ENCODE data around the gene SLC6A20.

The SLC6A20 gene

GRCh38 chr3:45778761-45779201 is 17.6 kb downstream of the SLC6A20 start:
- Histone ChIP-seq H3K36me3 (no peaks in the 10 kb centered on the region), H3K9me3 (no peaks in the 10 kb centered on the region), H3K4me1 (no peaks in the 10 kb centered on the region), H3K27me3 (peaks cover 0 to 2% of the 10 kb centered on the region in 2 donors), H3K27ac (no peak overlapping the region), H3K4me3 (no peak overlapping the region)
- intact Hi-C loops (cut with DNase I; ENCODE audit: low total_unique reads) = no loop called here
- DNase-seq = no peak
- TF ChIP-seq CTCF (IDR thresholded peaks at IDR 0.05) = no peak

- H3K4me3 ChIP-seq = no peak overlapping the region
- no peak for TF ChIP-seq CTCF (IDR thresholded peaks at IDR 0.05)
- peaks cover 0 to 2% of the 10 kb centered on the region in 2 donors for H3K27me3 ChIP-seq
- H3K27ac ChIP-seq = no peak overlapping the region
- H3K36me3 ChIP-seq = no peaks in the 10 kb centered on the region
- no peaks in the 10 kb centered on the region for H3K4me1 ChIP-seq
- DNase-seq = no peak
- H3K9me3 ChIP-seq = no peaks in the 10 kb centered on the region
- intact Hi-C loops (cut with DNase I; ENCODE audit: low total_unique reads) = no loop called here
Measured at GRCh38 chr3:45777746-45778386, 18.5 kb downstream of the SLC6A20 start.

GRCh38 chr3:45777111-45777745 is 19.1 kb downstream of the SLC6A20 start:
- H3K9me3 ChIP-seq = no peaks in the 10 kb centered on the region
- no peak overlapping the region for H3K27ac ChIP-seq
- no peaks in the 10 kb centered on the region for H3K36me3 ChIP-seq
- H3K27me3 ChIP-seq = peaks cover 0 to 2% of the 10 kb centered on the region in 2 donors
- TF ChIP-seq CTCF (IDR thresholded peaks at IDR 0.05) = no peak
- no peaks in the 10 kb centered on the region for H3K4me1 ChIP-seq
- no peak overlapping the region for H3K4me3 ChIP-seq
- intact Hi-C loops (cut with DNase I; ENCODE audit: low total_unique reads) = no loop called here
- no peak for DNase-seq

GRCh38 chr3:45776611-45777010 is 19.7 kb downstream of the SLC6A20 start:
- Histone ChIP-seq H3K36me3 (no peaks in the 10 kb centered on the region), H3K4me1 (no peaks in the 10 kb centered on the region), H3K9me3 (no peaks in the 10 kb centered on the region), H3K27me3 (peaks cover 0 to 3% of the 10 kb centered on the region in 2 donors), H3K27ac (no peak overlapping the region), H3K4me3 (no peak overlapping the region)
- DNase-seq = no peak
- TF ChIP-seq CTCF (IDR thresholded peaks at IDR 0.05) = no peak
- intact Hi-C loops (cut with DNase I; ENCODE audit: low total_unique reads) = no loop called here

GRCh38 chr3:45776301-45776595 is 20.1 kb downstream of the SLC6A20 start:
- Histone ChIP-seq H3K27ac (no peak overlapping the region), H3K36me3 (no peaks in the 10 kb centered on the region), H3K4me1 (no peaks in the 10 kb centered on the region), H3K9me3 (no peaks in the 10 kb centered on the region), H3K27me3 (peaks cover 0 to 7% of the 10 kb centered on the region in 2 donors), H3K4me3 (no peak overlapping the region)
- TF ChIP-seq CTCF (IDR thresholded peaks at IDR 0.05) = no peak
- intact Hi-C loops (cut with DNase I; ENCODE audit: low total_unique reads) = no loop called here
- DNase-seq = no peak
